ENCODE measurements around the gene TMEM147. TPM values are rescaled to one million over a fixed set of nuclear protein-coding genes. Genes with fewer than 3 reads are reported as not detected.
A peak's percentile ranks its signal among the peaks of the same experiment; 100 is the strongest.

The TMEM147 gene
- 10 to 100 TPM; 79.0 to 87.8 TPM for total RNA-seq

DNA sequence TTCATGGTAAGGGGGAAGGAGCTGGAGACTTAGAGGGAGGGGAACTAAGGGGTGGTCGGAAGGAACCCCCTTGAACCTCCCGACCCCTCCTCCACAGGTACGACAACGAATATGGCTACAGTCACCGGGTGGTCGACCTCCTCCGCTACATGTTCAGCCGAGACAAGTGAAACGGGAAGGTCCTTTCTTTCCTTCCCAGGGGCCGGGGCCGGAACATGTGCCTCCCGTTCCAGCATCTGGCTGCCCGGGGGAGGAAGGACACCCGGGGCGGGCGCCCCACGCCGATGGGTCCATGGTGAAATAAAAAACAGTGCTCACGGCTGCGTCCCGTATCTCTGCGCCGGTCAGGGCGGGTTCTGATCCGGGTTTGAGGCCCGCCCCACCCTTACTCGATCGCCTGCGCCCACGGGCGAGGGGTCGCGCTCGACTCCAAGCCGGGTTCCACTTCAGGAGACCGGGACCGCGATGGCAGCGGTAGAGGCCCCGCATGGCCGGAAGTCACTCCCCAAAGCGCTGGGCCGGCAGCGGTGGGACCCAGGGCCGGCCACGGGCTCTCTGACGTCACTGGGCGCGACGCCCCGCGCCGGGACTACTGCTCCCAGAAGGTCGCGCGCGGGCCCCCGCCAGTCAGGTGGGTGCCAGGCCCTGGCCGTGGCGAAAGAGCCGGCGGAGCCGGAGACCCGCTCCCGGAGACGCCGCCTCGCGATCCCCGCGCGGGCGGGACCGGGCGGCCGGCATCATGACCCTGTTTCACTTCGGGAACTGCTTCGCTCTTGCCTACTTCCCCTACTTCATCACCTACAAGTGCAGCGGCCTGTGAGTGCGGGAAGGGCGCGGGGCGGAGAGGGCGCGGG, at the start of gene TMEM147:
Gene TMEM147, plus strand, starts transcription at position 626 of the 854 bp plus-strand sequence. Its CDS starts 114 bp downstream, at position 740.
- Mint-ChIP-seq H3K27ac (peak within 1 kb of the TSS; percentile 88), H3K4me3 (peak within 1 kb of the TSS; percentile 96 to 98), H3K27me3 (ENCODE audit: low read depth) (no peaks in the 10 kb centered on the region), H3K36me3 (ENCODE audit: insufficient read depth in 2 of 2) (peaks cover 5 to 7% of the 10 kb centered on the region in 2 donors), H3K9me3 (no peaks in the 10 kb centered on the region), H3K4me1 (ENCODE audit: low read depth) (peaks cover 44% of the 10 kb centered on the region)
- ATAC-seq (replicated peaks in 1 of 2) (peak; percentile 77 to 85), DNase-seq (peak; percentile 85 to 93)

DNA sequence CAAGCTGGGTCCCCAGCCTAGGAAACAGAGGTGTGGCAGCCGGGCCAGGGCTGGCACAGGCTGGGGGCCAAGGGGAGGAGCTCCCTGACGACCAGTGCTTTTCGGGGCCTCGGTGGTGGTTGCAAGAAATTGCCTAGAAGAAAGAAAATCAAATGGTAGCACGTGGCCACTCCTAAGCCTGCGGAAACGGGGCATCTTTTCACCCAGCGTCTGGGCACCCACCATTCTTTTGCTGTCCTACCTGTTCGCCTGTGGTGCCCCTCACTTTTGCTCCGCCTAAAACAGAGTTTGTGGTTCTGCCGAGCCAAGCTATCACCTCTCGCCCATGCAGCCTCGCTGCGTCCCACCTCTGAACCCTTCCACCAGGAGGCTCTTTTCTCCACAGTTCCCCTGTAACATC, 48.0 kb upstream of the TMEM147 start:
- no peak overlapping the region for H3K27ac Mint-ChIP-seq
- H3K4me1 Mint-ChIP-seq (ENCODE audit: low read depth), result peaks cover 10% of the 10 kb centered on the region
- ATAC-seq (replicated peaks in 1 of 2) (no peak), DNase-seq (no peak)
- no peak overlapping the region for H3K4me3 Mint-ChIP-seq
- peaks cover 12% of the 10 kb centered on the region for H3K27me3 Mint-ChIP-seq (ENCODE audit: low read depth)
- H3K9me3 Mint-ChIP-seq, result no peaks in the 10 kb centered on the region
- no peaks in the 10 kb centered on the region for H3K36me3 Mint-ChIP-seq (ENCODE audit: insufficient read depth in 2 of 2)

GRCh38 chr19:35498220-35498619, 47.2 kb upstream of the TMEM147 start:
- ATAC-seq (replicated peaks in 1 of 2) (no peak), DNase-seq (no peak)
- Mint-ChIP-seq H3K27ac (no peak overlapping the region), H3K9me3 (no peaks in the 10 kb centered on the region), H3K4me1 (ENCODE audit: low read depth) (peaks cover 10% of the 10 kb centered on the region), H3K27me3 (ENCODE audit: low read depth) (peaks cover 14% of the 10 kb centered on the region), H3K36me3 (ENCODE audit: insufficient read depth in 2 of 2) (no peaks in the 10 kb centered on the region), H3K4me3 (no peak overlapping the region)

DNA sequence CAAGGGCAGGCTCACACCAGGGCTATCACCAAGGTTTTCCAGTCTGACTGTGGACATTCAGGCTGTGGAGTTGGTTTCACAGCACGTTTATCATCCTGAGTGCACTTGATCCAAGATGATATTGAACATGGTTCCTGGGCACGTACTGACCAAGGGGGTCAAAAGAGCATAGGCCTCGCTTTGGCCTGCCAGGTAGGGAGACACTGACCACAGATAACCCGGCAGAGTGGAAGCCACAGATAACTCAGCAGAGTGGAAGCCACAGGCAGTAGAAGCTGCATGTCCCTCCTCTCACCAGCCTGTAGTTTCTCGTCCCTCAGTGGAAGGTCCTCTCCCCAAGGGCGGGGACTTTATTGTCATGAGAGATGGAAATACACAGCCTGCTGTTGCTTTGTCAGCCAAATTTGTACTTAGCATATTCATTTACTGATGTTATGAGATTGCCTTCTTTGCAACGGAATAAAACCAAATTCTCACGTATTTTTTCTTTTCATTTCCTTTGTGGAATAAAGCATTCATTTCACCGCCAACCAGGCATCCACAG, 46.4 kb upstream of the TMEM147 start:
- DNase-seq (no peak), ATAC-seq (replicated peaks in 1 of 2) (no peak)
- Mint-ChIP-seq H3K27ac (no peak overlapping the region), H3K4me3 (no peak overlapping the region), H3K27me3 (ENCODE audit: low read depth) (peaks cover 8% of the 10 kb centered on the region), H3K36me3 (ENCODE audit: insufficient read depth in 2 of 2) (no peaks in the 10 kb centered on the region), H3K9me3 (no peaks in the 10 kb centered on the region), H3K4me1 (ENCODE audit: low read depth) (peaks cover 10% of the 10 kb centered on the region)

DNA sequence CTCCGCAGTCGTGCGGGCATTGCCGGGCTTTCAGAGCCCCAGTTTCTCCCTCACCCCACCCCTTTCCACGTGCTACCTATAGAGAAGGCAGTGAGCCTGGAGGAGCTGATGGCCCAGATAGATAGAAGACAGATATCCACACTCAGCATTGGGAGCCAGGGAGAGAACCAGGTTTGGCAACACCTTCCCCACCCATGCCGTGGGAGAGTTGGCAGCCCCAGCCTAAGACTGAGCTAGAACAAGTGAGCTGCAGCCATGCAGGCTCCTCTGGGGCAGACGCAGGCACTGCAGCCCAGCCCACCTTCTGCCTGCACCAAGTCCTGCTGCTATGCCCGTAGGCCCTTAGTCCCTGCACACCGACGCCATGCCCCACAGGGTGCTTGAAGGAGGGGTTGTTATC, 44.8 kb upstream of the TMEM147 start:
- Mint-ChIP-seq H3K27me3 (ENCODE audit: low read depth) (peaks cover 18% of the 10 kb centered on the region), H3K27ac (no peak overlapping the region), H3K4me1 (ENCODE audit: low read depth) (peaks cover under 1% of the 10 kb centered on the region), H3K36me3 (ENCODE audit: insufficient read depth in 2 of 2) (no peaks in the 10 kb centered on the region), H3K9me3 (no peaks in the 10 kb centered on the region), H3K4me3 (no peak overlapping the region)
- DNase-seq (no peak), ATAC-seq (replicated peaks in 1 of 2) (no peak)

GRCh38 chr19:35501684-35502083, 43.7 kb upstream of the TMEM147 start:
- H3K27ac Mint-ChIP-seq, result no peak overlapping the region
- no peaks in the 10 kb centered on the region for H3K36me3 Mint-ChIP-seq (ENCODE audit: insufficient read depth in 2 of 2)
- peaks cover 24% of the 10 kb centered on the region for H3K27me3 Mint-ChIP-seq (ENCODE audit: low read depth)
- no peaks in the 10 kb centered on the region for H3K4me1 Mint-ChIP-seq (ENCODE audit: low read depth)
- no peaks in the 10 kb centered on the region for H3K9me3 Mint-ChIP-seq
- ATAC-seq (replicated peaks in 1 of 2), result no peak
- no peak overlapping the region for H3K4me3 Mint-ChIP-seq
- no peak for DNase-seq

DNA sequence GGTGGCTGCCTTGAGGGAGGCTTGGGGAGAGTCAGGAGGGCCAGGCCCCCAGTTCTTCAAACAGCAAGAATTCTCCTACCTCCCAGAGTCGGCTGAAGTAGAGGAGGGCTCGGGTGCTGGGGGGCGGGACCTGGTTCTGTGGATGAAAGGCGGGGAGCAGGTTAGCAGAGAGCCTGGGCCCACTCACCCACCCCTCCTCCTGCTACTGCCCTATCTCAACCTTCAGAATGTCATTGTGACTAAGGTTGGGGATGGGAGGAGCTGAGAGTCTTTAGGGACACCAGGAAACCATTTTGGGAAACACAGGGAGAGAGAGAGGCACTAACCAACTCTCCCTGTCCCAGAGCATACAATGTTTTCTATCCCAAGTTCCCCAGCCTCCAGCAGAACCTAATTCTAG, 42.7 kb upstream of the TMEM147 start:
- H3K4me1 Mint-ChIP-seq (ENCODE audit: low read depth), result no peaks in the 10 kb centered on the region
- H3K9me3 Mint-ChIP-seq, result no peaks in the 10 kb centered on the region
- peaks cover 33% of the 10 kb centered on the region for H3K27me3 Mint-ChIP-seq (ENCODE audit: low read depth)
- no peak overlapping the region for H3K4me3 Mint-ChIP-seq
- no peak for ATAC-seq (replicated peaks in 1 of 2)
- H3K36me3 Mint-ChIP-seq (ENCODE audit: insufficient read depth in 2 of 2), result no peaks in the 10 kb centered on the region
- H3K27ac Mint-ChIP-seq, result no peak overlapping the region
- DNase-seq, result no peak

DNA sequence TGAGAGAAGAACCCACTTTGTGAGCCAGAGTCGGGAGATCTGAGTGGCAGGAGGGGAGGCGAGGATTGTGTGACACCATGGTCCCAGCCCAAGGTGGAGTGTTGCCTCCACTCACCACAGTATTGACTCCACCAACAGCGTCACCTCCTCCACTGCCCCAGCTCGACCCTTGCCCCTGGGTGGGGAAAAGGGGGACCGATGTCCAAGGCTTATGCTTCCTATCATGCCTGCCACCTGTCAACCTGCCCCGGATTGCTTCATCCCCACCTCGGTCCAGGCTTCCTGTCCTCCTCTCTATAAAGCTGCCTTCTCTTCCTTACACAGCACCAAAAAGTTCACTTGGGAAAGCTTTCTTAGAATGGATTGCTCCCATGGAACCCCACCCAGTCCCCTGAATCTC, 39.4 kb upstream of the TMEM147 start:
- Mint-ChIP-seq H3K4me3 (no peak overlapping the region), H3K4me1 (ENCODE audit: low read depth) (peaks cover 14% of the 10 kb centered on the region)
- ATAC-seq (replicated peaks in 1 of 2), result no peak

GRCh38 chr19:35507561-35507960, 37.9 kb upstream of the TMEM147 start:
- peaks cover 14% of the 10 kb centered on the region for H3K4me1 Mint-ChIP-seq (ENCODE audit: low read depth)
- H3K9me3 Mint-ChIP-seq, result no peaks in the 10 kb centered on the region
- no peak overlapping the region for H3K4me3 Mint-ChIP-seq
- no peak overlapping the region for H3K27ac Mint-ChIP-seq
- DNase-seq (no peak), ATAC-seq (replicated peaks in 1 of 2) (no peak)
- H3K27me3 Mint-ChIP-seq (ENCODE audit: low read depth), result peaks cover 58% of the 10 kb centered on the region
- no peaks in the 10 kb centered on the region for H3K36me3 Mint-ChIP-seq (ENCODE audit: insufficient read depth in 2 of 2)

More for the DNA sequence above, 39.4 kb upstream of the TMEM147 start:
- Mint-ChIP-seq H3K36me3 (ENCODE audit: insufficient read depth in 2 of 2) (no peaks in the 10 kb centered on the region), H3K9me3 (no peaks in the 10 kb centered on the region), H3K27ac (no peak overlapping the region), H3K27me3 (ENCODE audit: low read depth) (peaks cover 52% of the 10 kb centered on the region)
- no peak for DNase-seq

DNA sequence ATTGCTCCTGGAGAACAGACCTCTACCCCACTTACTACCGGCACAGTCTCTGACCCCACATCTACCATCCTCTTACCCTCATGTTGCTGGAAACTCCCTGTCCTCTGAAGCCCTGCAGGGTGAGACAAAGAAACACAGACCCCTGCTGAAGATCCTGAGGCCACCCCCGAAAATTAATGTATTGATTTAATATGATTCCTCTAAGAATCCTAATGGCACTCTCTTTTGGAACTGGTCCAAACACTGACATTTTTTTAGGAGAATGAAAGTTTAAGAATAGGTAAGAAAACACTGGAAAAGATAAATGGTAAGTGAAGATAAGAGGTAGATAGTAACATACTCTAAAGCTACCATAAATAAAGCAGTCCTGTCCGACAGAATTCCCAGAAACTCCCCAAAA, 37.3 kb upstream of the TMEM147 start:
- Mint-ChIP-seq H3K36me3 (ENCODE audit: insufficient read depth in 2 of 2) (no peaks in the 10 kb centered on the region), H3K4me3 (no peak overlapping the region), H3K27ac (no peak overlapping the region), H3K9me3 (no peaks in the 10 kb centered on the region), H3K4me1 (ENCODE audit: low read depth) (peaks cover 14% of the 10 kb centered on the region), H3K27me3 (ENCODE audit: low read depth) (peaks cover 58% of the 10 kb centered on the region)
- DNase-seq, result no peak
- ATAC-seq (replicated peaks in 1 of 2), result no peak

DNA sequence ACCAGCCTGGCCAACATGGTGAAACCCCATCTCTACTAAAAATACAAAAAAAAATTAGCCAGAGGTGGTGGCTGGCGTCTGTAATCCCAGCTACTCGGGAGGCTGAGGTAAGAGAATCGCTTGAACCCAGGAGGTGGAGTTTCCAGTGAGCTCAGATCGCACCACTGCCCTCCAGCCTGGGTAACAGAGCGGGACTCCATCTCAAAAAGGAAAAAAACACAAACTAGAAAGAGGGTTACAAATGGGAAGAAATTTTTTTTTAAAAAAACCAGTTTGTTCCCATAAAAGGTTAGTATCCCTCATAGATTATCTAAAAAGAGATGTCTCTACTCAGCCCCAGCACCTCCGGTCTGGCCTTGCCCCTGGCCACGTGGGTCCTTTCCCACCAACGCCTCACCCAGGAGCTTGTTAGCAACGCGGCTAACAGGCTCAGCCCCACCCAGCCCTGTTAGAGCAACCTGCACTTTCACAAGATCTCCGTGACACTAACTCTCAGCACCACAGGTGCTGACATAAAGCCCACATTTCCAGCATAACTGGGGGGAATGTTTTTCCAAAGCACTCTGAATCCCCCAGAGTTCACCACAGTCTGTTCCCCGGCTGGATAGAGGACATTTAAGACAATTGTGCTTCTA, 36.3 kb upstream of the TMEM147 start:
- peak overlapping the region; percentile 80 to 82 for H3K4me3 Mint-ChIP-seq
- peaks cover 61% of the 10 kb centered on the region for H3K27me3 Mint-ChIP-seq (ENCODE audit: low read depth)
- DNase-seq (peak; percentile 48 to 55), ATAC-seq (replicated peaks in 1 of 2) (peak; percentile 69 to 78)
- H3K36me3 Mint-ChIP-seq (ENCODE audit: insufficient read depth in 2 of 2), result no peaks in the 10 kb centered on the region
- H3K27ac Mint-ChIP-seq, result no peak overlapping the region
- H3K9me3 Mint-ChIP-seq, result no peaks in the 10 kb centered on the region
- peaks cover 14% of the 10 kb centered on the region for H3K4me1 Mint-ChIP-seq (ENCODE audit: low read depth)

DNA sequence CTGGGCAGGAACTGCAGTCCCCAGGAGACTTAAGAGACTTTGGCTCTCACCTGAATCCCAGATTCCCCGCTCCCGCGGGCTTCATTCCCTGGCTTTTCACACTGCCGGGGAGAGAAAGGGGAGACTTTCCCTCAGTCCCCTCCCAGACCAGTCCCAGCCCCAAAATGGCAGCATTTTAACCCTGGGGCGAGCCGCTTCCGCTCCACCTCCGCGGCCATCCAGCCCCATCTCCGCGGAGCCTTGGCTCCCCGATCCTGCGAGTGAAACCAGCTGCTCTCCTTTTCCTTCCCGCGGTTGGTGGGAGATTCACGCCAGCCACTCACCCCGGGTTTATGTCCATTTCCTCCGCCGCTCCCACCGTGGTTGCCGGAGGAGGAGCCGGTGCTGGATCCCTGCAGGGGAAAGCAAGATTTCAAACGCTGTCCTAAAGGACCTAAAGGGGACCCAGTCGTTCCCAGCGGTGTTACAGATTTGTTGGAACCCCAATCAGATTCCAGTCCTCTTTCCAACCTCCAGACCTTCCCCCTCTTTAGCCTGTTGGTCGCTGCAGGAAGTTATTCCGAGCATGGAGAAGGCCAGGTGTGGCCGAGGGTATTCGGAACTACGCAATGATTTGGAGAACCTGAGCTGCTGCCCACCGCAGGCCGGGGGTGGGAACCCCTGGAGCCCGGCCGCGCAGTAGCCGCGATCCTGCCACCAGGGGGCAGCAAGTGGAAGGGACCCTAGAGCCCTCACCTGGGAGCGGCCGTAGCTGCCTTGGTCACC, 35.4 kb upstream of the TMEM147 start:
- Mint-ChIP-seq H3K27ac (no peak overlapping the region), H3K27me3 (ENCODE audit: low read depth) (peaks cover 58% of the 10 kb centered on the region), H3K4me1 (ENCODE audit: low read depth) (peaks cover 14% of the 10 kb centered on the region), H3K4me3 (peak overlapping the region; percentile 80 to 82), H3K9me3 (no peaks in the 10 kb centered on the region), H3K36me3 (ENCODE audit: insufficient read depth in 2 of 2) (no peaks in the 10 kb centered on the region)
- peak; percentile 83 to 86 for DNase-seq
- ATAC-seq (replicated peaks in 1 of 2), result peak; percentile 81 to 84

- no peak for DNase-seq
- Mint-ChIP-seq H3K9me3 (no peaks in the 10 kb centered on the region), H3K27me3 (ENCODE audit: low read depth) (peaks cover 53% of the 10 kb centered on the region), H3K4me3 (peak overlapping the region; percentile 80 to 82), H3K36me3 (ENCODE audit: insufficient read depth in 2 of 2) (no peaks in the 10 kb centered on the region), H3K27ac (no peak overlapping the region), H3K4me1 (ENCODE audit: low read depth) (peaks cover 14% of the 10 kb centered on the region)
- peak; percentile 2 to 5 for ATAC-seq (replicated peaks in 1 of 2)
These were observed 34.8 kb upstream of the TMEM147 start for GRCh38 chr19:35510626-35510964.
